Endothelial cell of coronary artery (primary cell): ENCODE data around the gene SLC25A19. TPM values are rescaled to one million over a fixed set of nuclear protein-coding genes. Genes with fewer than 3 reads are reported as not detected.

Experiments used
- total RNA-seq: library from RNA; depleted of rRNA; stranded (reverse); fragments of >200 nt; gene quantifications from 2 replicates; pipeline ENCODE4 v1.2.3, GENCODE V29; 2014

SLC25A19 gene
- total RNA-seq: 8.3 and 9.5 TPM in 2 replicates

DNA sequence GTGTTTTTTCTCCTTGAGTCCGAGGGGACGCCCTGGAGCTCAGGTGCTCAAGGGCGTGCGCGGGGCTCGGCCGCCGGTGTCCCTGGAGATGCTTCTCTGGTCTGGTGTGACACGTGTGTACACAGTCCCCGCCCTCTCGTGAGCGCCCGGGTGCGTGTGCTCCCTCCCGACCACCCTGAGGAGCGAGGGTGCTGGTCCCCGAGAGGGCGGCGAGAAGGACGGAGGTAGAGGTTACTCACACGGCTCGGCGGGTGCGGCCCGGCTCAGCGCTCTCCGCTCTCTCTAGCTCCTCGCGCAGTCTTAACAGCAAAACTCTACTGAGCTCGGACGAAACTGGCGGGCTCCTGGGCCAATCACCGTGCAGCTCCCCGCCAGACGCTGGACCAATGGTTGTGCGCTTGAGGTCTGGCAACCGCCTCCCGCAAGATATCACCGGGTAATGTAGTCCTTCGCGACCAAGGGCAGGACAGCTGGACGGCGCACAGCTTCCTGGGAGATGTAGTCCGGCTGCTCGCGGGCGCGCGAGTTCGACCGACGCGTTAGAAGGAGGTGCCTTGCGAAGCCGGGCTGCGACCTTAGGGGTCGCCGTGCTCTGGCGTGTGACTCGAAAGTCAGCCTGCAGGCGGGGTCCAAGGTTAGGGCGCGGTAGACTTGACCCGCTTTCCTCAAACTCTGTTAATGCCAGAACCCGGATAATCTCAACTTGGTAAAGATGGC is at the start of gene SLC25A19:
SLC25A19 (minus strand) TSS at position 319 of the 717 bp plus-strand sequence. CDS start 2,669 bp downstream, outside the sequence.

DNA sequence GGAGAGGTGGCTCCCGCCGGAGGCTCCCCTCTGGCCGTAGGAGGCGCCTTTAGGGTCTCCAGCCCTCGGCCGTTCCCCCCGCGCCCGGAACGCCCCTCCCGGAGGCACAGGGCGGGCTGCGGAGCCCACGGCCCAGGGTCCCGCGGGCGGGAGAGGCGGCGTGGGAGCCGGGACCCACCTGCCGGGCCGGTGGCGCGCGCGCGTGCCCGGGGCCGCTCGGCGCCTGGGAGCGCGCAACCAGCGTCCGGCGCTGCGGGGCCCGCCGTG is 18.3 kb downstream of the SLC25A19 start, which contains the start of gene MIF4GD:
MIF4GD (minus strand) TSS at position 266 of the 267 bp plus-strand sequence. CDS start 1,036 bp downstream, outside the sequence.

DNA sequence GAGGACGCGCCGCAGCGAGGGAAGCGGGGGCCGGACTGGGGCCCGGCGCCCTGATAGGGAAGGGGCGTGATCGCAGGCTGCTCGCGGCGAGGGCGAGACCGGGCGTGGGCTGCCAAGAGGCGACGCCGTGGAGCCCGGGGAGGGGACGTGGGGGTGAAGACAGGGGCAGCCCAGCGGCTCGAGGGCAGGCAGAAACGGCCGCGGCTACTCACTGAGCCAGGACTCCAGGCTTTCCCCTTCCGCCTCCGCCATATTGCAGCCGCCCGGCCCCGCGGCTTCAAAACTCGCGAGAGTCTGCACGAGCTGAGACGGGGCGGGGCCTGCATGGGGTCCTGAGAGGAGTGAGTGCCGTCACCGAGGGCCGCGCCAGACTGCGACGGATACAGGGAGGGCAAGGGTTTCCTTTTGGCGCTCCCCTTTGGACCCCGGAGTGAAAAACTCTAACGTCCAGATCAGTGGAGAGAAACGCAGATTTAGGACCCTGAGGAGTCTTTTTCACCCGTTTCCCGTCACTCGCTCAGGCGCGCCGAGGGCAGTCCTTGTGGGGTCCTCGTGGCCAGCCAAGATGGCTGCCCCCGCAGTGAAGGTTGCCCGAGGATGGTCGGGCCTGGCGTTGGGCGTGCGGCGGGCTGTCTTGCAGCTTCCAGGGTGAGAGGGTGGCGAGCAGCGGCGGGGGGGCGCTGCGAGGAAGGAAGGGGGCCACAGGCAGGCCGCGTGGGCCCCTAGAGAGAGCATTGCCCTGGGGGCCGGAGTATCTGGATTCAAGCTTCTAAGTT is 27.7 kb downstream of the SLC25A19 start, which contains the start of the genes GGA3 and MRPS7:
GGA3 (minus strand) TSS at position 271 of the 776 bp plus-strand sequence; CDS start at position 252, 19 bp downstream.
MRPS7 (plus strand) TSS at position 544 of the 776 bp plus-strand sequence; CDS start at position 566, 22 bp downstream.

Other genes with a start within 250 kb of the SLC25A19 start
- gene ATP5PD, start 242.5 kb downstream of the SLC25A19 start, total RNA-seq: 220 and 246 TPM in 2 replicates
- gene KCTD2, start 242.2 kb downstream of the SLC25A19 start, total RNA-seq: 11.2 and 12.1 TPM in 2 replicates
- 5.8 and 8.1 TPM in 2 replicates for gene SLC16A5, start 201.5 kb downstream of the SLC25A19 start, total RNA-seq
- gene ARMC7, start 179.5 kb downstream of the SLC25A19 start, total RNA-seq: 2.4 and 3.9 TPM in 2 replicates
- gene NT5C, start 157.7 kb downstream of the SLC25A19 start, total RNA-seq: 11.3 and 23.4 TPM in 2 replicates
- gene JPT1, start 134.9 kb downstream of the SLC25A19 start, total RNA-seq: 126 and 201 TPM in 2 replicates
- 153 TPM in 2 replicates for gene SUMO2, start 106.5 kb downstream of the SLC25A19 start, total RNA-seq
- 35.2 and 49.8 TPM in 2 replicates for gene NUP85, start 83.8 kb downstream of the SLC25A19 start, total RNA-seq
- gene GGA3, start 27.8 kb downstream of the SLC25A19 start, total RNA-seq: 9.4 and 10.7 TPM in 2 replicates
- 62.6 and 80.9 TPM in 2 replicates for gene MRPS7, start 27.6 kb downstream of the SLC25A19 start, total RNA-seq
- 7.6 and 9.5 TPM in 2 replicates for gene MIF4GD, start 18.2 kb downstream of the SLC25A19 start, total RNA-seq
- gene GRB2, start 116.2 kb upstream of the SLC25A19 start, total RNA-seq: 76.8 and 82.9 TPM in 2 replicates
- gene TMEM94, start 167.2 kb upstream of the SLC25A19 start, total RNA-seq: 18.1 and 24.7 TPM in 2 replicates
- gene CASKIN2, start 226.1 kb upstream of the SLC25A19 start, total RNA-seq: 7.9 and 8.3 TPM in 2 replicates
- gene TSEN54, start 227.1 kb upstream of the SLC25A19 start, total RNA-seq: 11.2 and 13.6 TPM in 2 replicates
- gene LLGL2, start 236.3 kb upstream of the SLC25A19 start, total RNA-seq: 1.5 and 2.8 TPM in 2 replicates